OCI-LY7 (cell line): ENCODE measurements around the gene XIRP2. TPM values are rescaled to one million over a fixed set of nuclear protein-coding genes. Genes with fewer than 3 reads are reported as not detected.

Source experiments
- BruUV-seq: library from RNA; stranded (reverse); fragments of 400-500 nt; replicated peaks from 2 replicates; lab custom pipeline; 2021; lab: Mats Ljungman, UMichigan
- CTCF ChIA-PET: fragments of 300-600 bp; sonication (Branson Sonifier 250); formaldehyde crosslinking; loops from one replicate; lab custom pipeline; 2022; ENCODE audit warnings: antibody characterized with exemption; ENCODE audit not compliant: unreplicated experiment; lab: Charles Lee
- POLR2A ChIA-PET: fragments of 300-600 bp; sonication (Branson Sonifier 250); formaldehyde crosslinking; loops from one replicate; lab custom pipeline; 2022; ENCODE audit warnings: antibody characterized with exemption; lab: Charles Lee
- DNase-seq: peaks from one replicate; pipeline ENCODE4 v3.0.0-alpha.2; 2015; ENCODE audit warnings: low spot score
- H2AFZ ChIP-seq: fragments of 200-600 bp; sonication (generic), shearing (Covaris generic); 2 replicates; pipeline ENCODE4 v1.6.1; 2014; ENCODE audit warnings: mild to moderate bottlenecking, antibody characterized with exemption, low read length, moderate library complexity
- H3K27ac ChIP-seq: fragments of 200-600 bp; sonication (generic); 2 replicates; pipeline ENCODE4 v1.5.1; 2014; ENCODE audit warnings: mixed run types, low read depth, mild to moderate bottlenecking, moderate library complexity, low read length, inconsistent platforms; ENCODE audit not compliant: poor library complexity, severe bottlenecking
- H3K36me3 ChIP-seq: fragments of 200-600 bp; sonication (generic); 2 replicates; pipeline ENCODE4 v1.6.1; 2014; ENCODE audit warnings: mild to moderate bottlenecking, antibody characterized with exemption, low read length, moderate library complexity, mixed read lengths; ENCODE audit not compliant: insufficient read depth
- H3K4me1 ChIP-seq: fragments of 200-600 bp; sonication (generic); 2 replicates; pipeline ENCODE4 v1.5.1; 2014; ENCODE audit warnings: mild to moderate bottlenecking, low read length; ENCODE audit not compliant: insufficient read depth, poor library complexity, severe bottlenecking
- H3K4me2 ChIP-seq: fragments of 200-600 bp; sonication (generic); 2 replicates; pipeline ENCODE4 v1.6.1; 2014; ENCODE audit warnings: mild to moderate bottlenecking, low read length
- H3K4me3 ChIP-seq: fragments of 200-600 bp; sonication (generic); 2 replicates; pipeline ENCODE4 v1.5.1; 2014; ENCODE audit warnings: mild to moderate bottlenecking, low read depth, low read length; ENCODE audit not compliant: poor library complexity, severe bottlenecking
- H3K79me2 ChIP-seq: fragments of 200-600 bp; sonication (generic); 2 replicates; pipeline ENCODE4 v1.6.1; 2016; ENCODE audit warnings: low read depth, mild to moderate bottlenecking, low read length, moderate library complexity, mixed read lengths; ENCODE audit not compliant: insufficient read depth
- H3K9me2 ChIP-seq: fragments of 200-600 bp; sonication (generic); 2 replicates; pipeline ENCODE4 v1.6.1; 2016; ENCODE audit warnings: mild to moderate bottlenecking, low read length, mixed read lengths; ENCODE audit not compliant: insufficient read depth
- H3K9me3 ChIP-seq: fragments of 200-600 bp; sonication (generic); 2 replicates; pipeline ENCODE4 v1.6.1; 2014; ENCODE audit warnings: mild to moderate bottlenecking, mixed run types, low read length, mixed read lengths
- H4K20me1 ChIP-seq: fragments of 200-600 bp; sonication (generic); 2 replicates; pipeline ENCODE4 v1.6.1; 2014; ENCODE audit warnings: mild to moderate bottlenecking, antibody characterized with exemption, low read length, moderate library complexity, mixed read lengths; ENCODE audit not compliant: insufficient read depth
- EZH2phosphoT487 ChIP-seq: fragments of 200-600 bp; sonication (generic); IDR thresholded peaks from 2 replicates; pipeline ENCODE4 v1.6.1; 2018; ENCODE audit warnings: low read depth, borderline replicate concordance, mild to moderate bottlenecking, mixed run types, antibody characterized with exemption, low read length, moderate library complexity, mixed read lengths
- intact Hi-C: fragments of 100-400 bp; cut with micrococcal nuclease; formaldehyde crosslinking; loops from one replicate; pipeline ENCODE4 v1.10.0; 2022; ENCODE audit not compliant: unreplicated experiment
- total RNA-seq, 2 experiments: library from RNA; depleted of rRNA in 1 of 2; stranded (reverse); fragments of >200 nt in 1 of 2; shearing (Covaris generic) in 1 of 2; gene quantifications; 2 replicates each; pipeline ENCODE4 v1.2.3, GENCODE V29; 2014 to 2022
- TF ChIP-seq, protein P1 (sequence below): fragments of 200-600 bp; sonication (generic); conservative IDR thresholded peaks from 2 replicates; pipeline ENCODE4 v1.5.1; 2014; ENCODE audit warnings: mild to moderate bottlenecking, antibody characterized with exemption, low read length, moderate library complexity, mixed read lengths

Gene XIRP2
- total RNA-seq, 2 experiments from 2014 or later = not detected

DNA sequence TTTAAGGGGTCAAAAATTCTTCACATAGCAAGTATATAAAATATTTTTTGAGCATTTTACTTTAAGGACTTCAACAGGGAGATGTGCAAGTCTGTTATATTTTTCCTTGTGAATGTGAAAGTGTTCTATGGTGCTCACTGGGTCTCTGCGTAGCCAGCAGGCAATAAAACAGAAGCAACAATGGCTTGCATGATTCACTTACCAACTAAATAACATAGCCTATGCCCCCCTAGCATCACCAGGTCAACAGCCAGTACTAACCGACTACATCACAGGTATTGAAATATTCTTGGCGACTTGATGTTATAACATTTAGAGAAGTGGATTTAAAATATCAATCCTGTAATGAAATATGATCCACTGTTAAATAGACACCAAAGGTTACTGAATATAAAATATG, 398.9 kb downstream of the XIRP2 start:
- Histone ChIP-seq H3K36me3 (no peaks in the 10 kb centered on the region), H3K4me3 (no peak overlapping the region), H3K9me2 (no peaks in the 10 kb centered on the region), H3K27ac (no peak overlapping the region), H3K4me1 (no peaks in the 10 kb centered on the region), H3K79me2 (no peaks in the 10 kb centered on the region), H3K4me2 (no peak overlapping the region), H2AFZ (no peak overlapping the region), H3K9me3 (no peaks in the 10 kb centered on the region), H4K20me1 (no peaks in the 10 kb centered on the region)
- no peak for DNase-seq
- ChIA-PET CTCF (no interaction called here), POLR2A (interaction anchor here (1.1 kb wide), 1 partner anchor 14 kb away, joined by 3 read pairs; no protein-coding TSS in a partner anchor)
- intact Hi-C loops = no loop called here
- no peak for TF ChIP-seq EZH2phosphoT487
- TF ChIP-seq, protein P1, sequence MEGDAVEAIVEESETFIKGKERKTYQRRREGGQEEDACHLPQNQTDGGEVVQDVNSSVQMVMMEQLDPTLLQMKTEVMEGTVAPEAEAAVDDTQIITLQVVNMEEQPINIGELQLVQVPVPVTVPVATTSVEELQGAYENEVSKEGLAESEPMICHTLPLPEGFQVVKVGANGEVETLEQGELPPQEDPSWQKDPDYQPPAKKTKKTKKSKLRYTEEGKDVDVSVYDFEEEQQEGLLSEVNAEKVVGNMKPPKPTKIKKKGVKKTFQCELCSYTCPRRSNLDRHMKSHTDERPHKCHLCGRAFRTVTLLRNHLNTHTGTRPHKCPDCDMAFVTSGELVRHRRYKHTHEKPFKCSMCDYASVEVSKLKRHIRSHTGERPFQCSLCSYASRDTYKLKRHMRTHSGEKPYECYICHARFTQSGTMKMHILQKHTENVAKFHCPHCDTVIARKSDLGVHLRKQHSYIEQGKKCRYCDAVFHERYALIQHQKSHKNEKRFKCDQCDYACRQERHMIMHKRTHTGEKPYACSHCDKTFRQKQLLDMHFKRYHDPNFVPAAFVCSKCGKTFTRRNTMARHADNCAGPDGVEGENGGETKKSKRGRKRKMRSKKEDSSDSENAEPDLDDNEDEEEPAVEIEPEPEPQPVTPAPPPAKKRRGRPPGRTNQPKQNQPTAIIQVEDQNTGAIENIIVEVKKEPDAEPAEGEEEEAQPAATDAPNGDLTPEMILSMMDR = no peak
- no TSS peak for BruUV-seq

DNA sequence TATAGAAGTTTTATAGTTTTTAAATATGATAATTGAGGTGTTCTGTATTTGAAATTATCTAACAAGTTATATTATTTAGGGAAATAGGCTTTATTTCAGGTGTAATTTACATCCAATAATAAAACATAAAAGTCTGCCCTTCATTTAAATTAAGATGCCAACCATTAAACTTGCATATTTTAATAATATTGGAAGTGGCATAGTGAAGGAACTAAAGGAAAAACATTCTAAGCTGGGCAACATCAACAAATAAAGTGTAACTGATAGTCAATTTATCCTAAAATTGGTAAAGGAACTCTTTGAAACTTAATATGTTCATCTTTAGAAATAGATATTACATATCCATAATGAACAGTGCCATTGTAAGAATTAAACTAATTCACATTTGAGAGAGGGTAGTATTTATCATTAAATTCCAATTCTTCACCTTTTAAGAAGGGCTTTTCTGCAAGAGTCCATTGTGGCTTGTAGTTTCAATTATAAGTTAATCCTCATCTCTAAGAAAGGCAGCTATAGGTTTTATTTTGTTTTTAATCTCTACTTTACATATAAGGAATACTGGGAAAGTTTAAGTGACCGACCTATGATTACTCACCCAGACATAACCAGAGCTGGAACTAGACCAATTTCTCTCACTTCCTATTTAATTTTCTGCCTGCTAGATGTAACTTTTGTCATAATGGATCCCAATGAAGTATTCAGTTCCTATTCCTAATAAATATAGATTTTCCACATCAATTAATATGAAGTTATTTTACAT, 401.6 kb downstream of the XIRP2 start:
- no peaks in the 10 kb centered on the region for H3K4me1 ChIP-seq
- no peak overlapping the region for H3K4me3 ChIP-seq
- intact Hi-C loops = no loop called here
- ChIA-PET POLR2A (interaction anchor here (0.6 to 0.7 kb wide), 2 partner anchors 438 to 1418 kb away, joined by 3 read pairs; no protein-coding TSS in a partner anchor), CTCF (no interaction called here)
- H3K9me2 ChIP-seq = no peaks in the 10 kb centered on the region
- DNase-seq = no peak
- H3K79me2 ChIP-seq = no peaks in the 10 kb centered on the region
- no TSS peak for BruUV-seq
- H2AFZ ChIP-seq = no peak overlapping the region
- H3K36me3 ChIP-seq = no peaks in the 10 kb centered on the region
- H4K20me1 ChIP-seq = no peaks in the 10 kb centered on the region
- H3K9me3 ChIP-seq = no peaks in the 10 kb centered on the region
- TF ChIP-seq EZH2phosphoT487 = no peak
- TF ChIP-seq, protein P1 = no peak
- H3K4me2 ChIP-seq = no peak overlapping the region
- no peak overlapping the region for H3K27ac ChIP-seq
